Measurements from ENCODE around the gene INPP1. TPM values are rescaled to one million over a fixed set of nuclear protein-coding genes. Genes with fewer than 3 reads are reported as not detected.
"Not testable (repeated sequence)": the region's sequence is repeated elsewhere in the genome, so short reads cannot be mapped to it uniquely, and the experiment has no call there.

INPP1 gene
- total RNA-seq, 2 experiments from 2014 or later, result 5.6 to 6.9 TPM

DNA sequence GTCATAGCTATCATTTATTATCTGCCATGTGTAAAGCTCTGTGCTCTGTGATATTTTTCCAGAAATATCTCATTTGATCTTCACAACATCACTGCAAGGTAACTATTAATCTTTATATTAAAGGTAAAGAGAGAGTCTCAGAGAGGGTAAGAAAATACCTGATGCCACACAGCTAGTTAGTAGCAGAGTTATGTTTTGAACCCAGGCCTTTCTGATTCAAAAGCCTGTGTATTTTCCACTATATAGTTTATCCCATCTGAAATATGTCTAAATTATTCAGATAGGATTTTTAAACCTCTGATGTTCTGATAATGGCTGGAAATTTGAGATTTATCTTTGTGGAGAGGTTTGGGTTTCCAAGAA lies 10.1 kb downstream of the INPP1 start:
- Mint-ChIP-seq H3K4me1 (ENCODE audit: low read depth) (no peaks in the 10 kb centered on the region), H3K27me3 (ENCODE audit: low read depth) (no peaks in the 10 kb centered on the region), H3K36me3 (ENCODE audit: low read depth) (peaks cover under 1% of the 10 kb centered on the region), H3K27ac (no peak overlapping the region), H3K9me3 (ENCODE audit: insufficient read depth) (no peaks in the 10 kb centered on the region), H3K4me3 (no peak overlapping the region)
- ChIA-PET CTCF (interaction anchor here (0.8 kb wide), 1 partner anchor 17 kb away, joined by 3 read pairs; no protein-coding TSS in a partner anchor), POLR2A (interaction anchor here (0.7 kb wide), 1 partner anchor 124 kb away, joined by 3 read pairs; no protein-coding TSS in a partner anchor)
- DNase-seq (no peak), ATAC-seq (no peak)

- H3K9me3 Mint-ChIP-seq (ENCODE audit: insufficient read depth), result no peaks in the 10 kb centered on the region
- H3K36me3 Mint-ChIP-seq (ENCODE audit: low read depth), result no peaks in the 10 kb centered on the region
- H3K4me3 Mint-ChIP-seq, result no peak overlapping the region
- no peaks in the 10 kb centered on the region for H3K27me3 Mint-ChIP-seq (ENCODE audit: low read depth)
- CTCF ChIA-PET, result interaction anchor here (0.8 to 0.9 kb wide), 2 partner anchors 11 to 16 kb away, joined by 3 read pairs; no protein-coding TSS in a partner anchor
- DNase-seq, result no peak
- ATAC-seq, result no peak
- no peaks in the 10 kb centered on the region for H3K4me1 Mint-ChIP-seq (ENCODE audit: low read depth)
- POLR2A ChIA-PET, result interaction anchor here (0.7 kb wide), 1 partner anchor 123 kb away, joined by 3 read pairs; no protein-coding TSS in a partner anchor
- no peak overlapping the region for H3K27ac Mint-ChIP-seq
These were observed 10.8 kb downstream of the INPP1 start for GRCh38 chr2:190354003-190354690.

DNA sequence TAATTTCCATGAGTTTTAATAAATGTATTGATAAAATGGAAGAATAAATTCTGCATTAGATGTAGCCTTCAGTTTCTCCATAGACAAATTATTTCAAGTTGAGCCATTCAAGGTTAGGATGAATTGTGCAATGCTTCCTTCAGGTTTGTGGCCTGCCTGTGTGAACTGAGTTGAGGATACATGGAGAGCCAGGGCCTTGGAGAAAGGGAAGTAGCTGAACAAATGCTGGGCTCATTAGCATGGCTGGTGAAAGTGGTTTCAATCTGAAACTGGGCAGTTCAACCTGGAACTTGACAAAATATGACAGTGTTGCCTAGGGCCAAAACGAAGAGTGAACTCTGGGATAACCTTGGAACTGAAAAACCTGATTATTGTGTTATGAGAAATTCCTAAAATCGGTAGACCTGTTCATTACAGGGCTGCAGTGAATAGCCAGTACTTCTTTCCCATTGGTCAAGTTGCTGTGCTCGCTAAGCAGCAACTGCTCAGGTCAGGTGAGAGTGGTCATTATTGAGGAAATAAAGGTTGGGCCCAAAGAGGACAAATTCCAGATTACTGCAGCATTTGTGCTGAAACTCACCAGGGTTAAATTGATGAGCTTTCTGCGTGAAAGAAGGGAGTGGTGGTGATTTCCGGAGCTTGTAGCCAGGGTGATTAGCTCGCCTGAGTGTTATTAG lies 12.7 kb downstream of the INPP1 start:
- ATAC-seq (no peak), DNase-seq (no peak)
- peaks cover 13% of the 10 kb centered on the region for H3K4me1 Mint-ChIP-seq (ENCODE audit: low read depth)
- H3K27me3 Mint-ChIP-seq (ENCODE audit: low read depth), result no peaks in the 10 kb centered on the region
- H3K36me3 Mint-ChIP-seq (ENCODE audit: low read depth), result no peaks in the 10 kb centered on the region
- ChIA-PET CTCF (interaction anchor here (0.9 to 1.4 kb wide), 2 partner anchors 14 to 20 kb away, joined by 3 to 4 read pairs; no protein-coding TSS in a partner anchor), POLR2A (no interaction called here)
- no peak overlapping the region for H3K4me3 Mint-ChIP-seq
- no peak overlapping the region for H3K27ac Mint-ChIP-seq
- no peaks in the 10 kb centered on the region for H3K9me3 Mint-ChIP-seq (ENCODE audit: insufficient read depth)

DNA sequence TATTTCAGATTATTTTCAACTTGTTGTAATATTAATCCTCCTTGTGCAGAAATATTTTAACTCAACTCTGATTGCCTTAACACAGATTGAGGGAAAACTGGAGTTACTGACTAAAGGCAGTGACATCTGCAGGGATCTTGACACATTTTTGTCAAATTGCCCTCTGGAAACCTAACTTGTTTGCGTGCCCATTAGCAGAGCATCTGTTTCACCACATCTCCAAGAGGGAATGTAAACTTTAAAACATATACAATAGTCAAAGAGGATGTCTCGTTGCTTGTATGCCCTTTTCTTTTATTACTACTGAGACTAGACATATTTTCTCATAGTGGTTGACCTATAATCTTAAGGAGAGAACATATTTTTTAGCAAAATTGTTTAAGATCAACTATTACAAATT lies 14.2 kb downstream of the INPP1 start:
- peaks cover 3% of the 10 kb centered on the region for H3K36me3 Mint-ChIP-seq (ENCODE audit: low read depth)
- no peak overlapping the region for H3K27ac Mint-ChIP-seq
- no peak overlapping the region for H3K4me3 Mint-ChIP-seq
- H3K4me1 Mint-ChIP-seq (ENCODE audit: low read depth), result peaks cover 18% of the 10 kb centered on the region
- no peaks in the 10 kb centered on the region for H3K27me3 Mint-ChIP-seq (ENCODE audit: low read depth)
- H3K9me3 Mint-ChIP-seq (ENCODE audit: insufficient read depth), result no peaks in the 10 kb centered on the region
- POLR2A ChIA-PET, result no interaction called here
- CTCF ChIA-PET, result no interaction called here
- ATAC-seq (no peak), DNase-seq (no peak)

GRCh38 chr2:190358655-190359448 lies 15.5 kb downstream of the INPP1 start:
- not testable (repeated sequence) for H3K36me3 Mint-ChIP-seq (ENCODE audit: low read depth); H3K9me3 Mint-ChIP-seq (ENCODE audit: insufficient read depth); H3K27me3 Mint-ChIP-seq (ENCODE audit: low read depth); ATAC-seq; H3K4me3 Mint-ChIP-seq; DNase-seq
- H3K27ac Mint-ChIP-seq, result peak overlapping the region; percentile 53
- CTCF ChIA-PET, result interaction anchor here (0.6 to 2.2 kb wide), 5 partner anchors 11 to 322 kb away, joined by 3 to 9 read pairs (median 5); partner anchors contain the start of gene INPP1
- peaks cover 18% of the 10 kb centered on the region for H3K4me1 Mint-ChIP-seq (ENCODE audit: low read depth)
- POLR2A ChIA-PET, result interaction anchor here (1.2 kb wide), 3 partner anchors 14 to 49 kb away, joined by 4 to 10 read pairs (median 6); partner anchors contain the start of genes HIBCH and MFSD6

GRCh38 chr2:190360561-190360960 lies 17.2 kb downstream of the INPP1 start:
- Mint-ChIP-seq H3K4me3 (peak overlapping the region; percentile 89), H3K36me3 (ENCODE audit: low read depth) (peaks cover 3% of the 10 kb centered on the region), H3K4me1 (ENCODE audit: low read depth) (peaks cover 18% of the 10 kb centered on the region), H3K27ac (no peak overlapping the region), H3K9me3 (ENCODE audit: insufficient read depth) (no peaks in the 10 kb centered on the region), H3K27me3 (ENCODE audit: low read depth) (no peaks in the 10 kb centered on the region)
- POLR2A ChIA-PET, result interaction anchor here (1.2 kb wide), 1 partner anchor 41 kb away, joined by 4 read pairs; the partner anchor contains the start of gene HIBCH
- CTCF ChIA-PET, result interaction anchor here (0.8 to 2.2 kb wide), 5 partner anchors 9 to 598 kb away, joined by 3 to 7 read pairs (median 4); partner anchors contain the start of gene OSGEPL1
- ATAC-seq (no peak), DNase-seq (no peak)

- no peaks in the 10 kb centered on the region for H3K27me3 Mint-ChIP-seq (ENCODE audit: low read depth)
- H3K9me3 Mint-ChIP-seq (ENCODE audit: insufficient read depth), result no peaks in the 10 kb centered on the region
- H3K36me3 Mint-ChIP-seq (ENCODE audit: low read depth), result peaks cover 3% of the 10 kb centered on the region
- ATAC-seq (no peak), DNase-seq (no peak)
- peak overlapping the region; percentile 89 for H3K4me3 Mint-ChIP-seq
- H3K4me1 Mint-ChIP-seq (ENCODE audit: low read depth), result peaks cover 18% of the 10 kb centered on the region
- ChIA-PET CTCF (interaction anchor here (1.1 to 2.2 kb wide), 4 partner anchors 9 to 598 kb away, joined by 3 to 7 read pairs (median 6); partner anchors contain the start of gene OSGEPL1), POLR2A (no interaction called here)
- no peak overlapping the region for H3K27ac Mint-ChIP-seq
These were observed 17.6 kb downstream of the INPP1 start for GRCh38 chr2:190360965-190361364.

DNA sequence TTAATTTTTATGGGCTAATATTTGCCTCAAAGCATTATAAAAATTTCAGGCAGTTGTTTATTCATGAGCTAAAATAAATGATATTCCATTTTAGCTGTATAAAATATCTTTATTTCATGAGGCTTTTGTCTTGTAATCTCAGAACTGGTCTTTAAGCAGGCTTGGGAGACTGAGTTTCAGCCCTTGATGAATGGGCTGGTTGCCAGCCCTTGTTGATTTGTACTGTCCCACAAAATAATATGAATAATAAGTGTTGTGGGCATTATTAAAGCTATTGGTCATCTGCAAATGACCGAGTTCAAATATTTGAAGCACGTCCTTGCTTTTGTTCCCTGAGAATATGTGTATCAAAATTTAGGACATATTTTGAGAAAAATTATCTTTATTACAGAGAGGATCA lies 18.2 kb downstream of the INPP1 start:
- ATAC-seq (no peak), DNase-seq (no peak)
- no peak overlapping the region for H3K27ac Mint-ChIP-seq
- H3K9me3 Mint-ChIP-seq (ENCODE audit: insufficient read depth), result no peaks in the 10 kb centered on the region
- no peaks in the 10 kb centered on the region for H3K27me3 Mint-ChIP-seq (ENCODE audit: low read depth)
- ChIA-PET CTCF (interaction anchor here (1.6 to 2.2 kb wide), 3 partner anchors 8 to 42 kb away, joined by 4 to 7 read pairs (median 7); partner anchors contain the start of gene HIBCH), POLR2A (no interaction called here)
- peaks cover 18% of the 10 kb centered on the region for H3K4me1 Mint-ChIP-seq (ENCODE audit: low read depth)
- H3K4me3 Mint-ChIP-seq, result no peak overlapping the region
- H3K36me3 Mint-ChIP-seq (ENCODE audit: low read depth), result peaks cover 3% of the 10 kb centered on the region

- H3K27ac Mint-ChIP-seq, result no peak overlapping the region
- no peaks in the 10 kb centered on the region for H3K9me3 Mint-ChIP-seq (ENCODE audit: insufficient read depth)
- no peak for DNase-seq
- ATAC-seq, result no peak
- no peaks in the 10 kb centered on the region for H3K27me3 Mint-ChIP-seq (ENCODE audit: low read depth)
- no peak overlapping the region for H3K4me3 Mint-ChIP-seq
- ChIA-PET CTCF (interaction anchor here (1.6 kb wide), 1 partner anchor 43 kb away, joined by 4 read pairs; the partner anchor contains the start of gene HIBCH), POLR2A (no interaction called here)
- peaks cover 18% of the 10 kb centered on the region for H3K4me1 Mint-ChIP-seq (ENCODE audit: low read depth)
- H3K36me3 Mint-ChIP-seq (ENCODE audit: low read depth), result peaks cover 3% of the 10 kb centered on the region
These were observed 19.5 kb downstream of the INPP1 start for GRCh38 chr2:190362894-190363293.

- Mint-ChIP-seq H3K9me3 (ENCODE audit: insufficient read depth) (no peaks in the 10 kb centered on the region), H3K27ac (no peak overlapping the region), H3K4me1 (ENCODE audit: low read depth) (peaks cover 7% of the 10 kb centered on the region), H3K36me3 (ENCODE audit: low read depth) (peaks cover 13% of the 10 kb centered on the region), H3K4me3 (no peak overlapping the region), H3K27me3 (ENCODE audit: low read depth) (no peaks in the 10 kb centered on the region)
- ATAC-seq, result no peak
- POLR2A ChIA-PET, result interaction anchor here (0.8 kb wide), 1 partner anchor 46 kb away, joined by 4 read pairs; the partner anchor contains the start of gene HIBCH
- CTCF ChIA-PET, result interaction anchor here (0.6 to 1.8 kb wide), 3 partner anchors 11 to 21 kb away, joined by 3 to 5 read pairs (median 3); no protein-coding TSS in a partner anchor
- no peak for DNase-seq
These were observed 22.3 kb downstream of the INPP1 start for GRCh38 chr2:190365499-190366204.

All from activated CD8-positive, alpha-beta T cell treated with anti-CD3 and anti-CD28 coated beads, Interleukin-2, amount 10 ng/mL, durations not matched to agents 7 days and 5 days (primary cell).